KOPT-K1 (cell line): Measurements from ENCODE around the gene TRRAP.

Experiments used
- H3K27ac ChIP-seq: fragments of 200-600 bp; sonication (generic); 2 replicates; pipeline ENCODE4 v1.5.1; 2016; ENCODE audit warnings: antibody characterized with exemption, mild to moderate bottlenecking, low read depth, low read length; ENCODE audit not compliant: poor library complexity, severe bottlenecking
- H3K36me3 ChIP-seq: fragments of 200-600 bp; sonication (generic); 2 replicates; pipeline ENCODE4 v1.5.1; 2017; ENCODE audit warnings: antibody characterized with exemption, mild to moderate bottlenecking, low read length, moderate library complexity; ENCODE audit not compliant: insufficient read depth
- H3K9me3 ChIP-seq: fragments of 200-600 bp; sonication (generic); 2 replicates; pipeline ENCODE4 v1.5.1; 2017; ENCODE audit warnings: antibody characterized with exemption, low read length, mild to moderate bottlenecking; ENCODE audit not compliant: insufficient read depth, poor library complexity, severe bottlenecking

Gene TRRAP

GRCh38 chr7:99004216-99004615, 125.9 kb downstream of the TRRAP start:
- H3K9me3 ChIP-seq = no peaks in the 10 kb centered on the region
- H3K36me3 ChIP-seq = peaks cover 99% of the 10 kb centered on the region
- H3K27ac ChIP-seq = no peak overlapping the region

GRCh38 chr7:99004781-99005500, 126.6 kb downstream of the TRRAP start:
- peaks cover 99% of the 10 kb centered on the region for H3K36me3 ChIP-seq
- no peak overlapping the region for H3K27ac ChIP-seq
- H3K9me3 ChIP-seq = no peaks in the 10 kb centered on the region

DNA sequence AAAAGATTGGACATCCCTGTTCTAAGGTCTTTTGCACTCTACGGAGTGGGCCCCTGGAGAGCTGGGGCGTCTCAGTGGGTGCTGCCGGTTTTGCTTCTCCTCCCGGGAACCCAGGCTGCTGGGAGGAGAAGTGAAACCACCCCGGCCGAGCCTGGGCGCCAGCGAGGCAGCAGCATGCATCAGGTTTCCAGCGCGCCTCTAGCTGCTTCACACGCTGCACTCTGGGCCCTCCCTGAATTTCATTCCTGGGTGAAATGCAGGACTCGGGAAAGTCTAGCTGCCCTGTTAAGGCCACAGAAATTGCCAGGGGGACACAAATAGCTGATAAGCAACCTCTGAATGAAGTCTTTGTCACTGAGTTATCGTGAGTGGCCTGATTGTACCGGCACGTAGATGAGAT, 127.4 kb downstream of the TRRAP start:
- Histone ChIP-seq H3K36me3 (peaks cover 99% of the 10 kb centered on the region), H3K9me3 (no peaks in the 10 kb centered on the region), H3K27ac (no peak overlapping the region)

DNA sequence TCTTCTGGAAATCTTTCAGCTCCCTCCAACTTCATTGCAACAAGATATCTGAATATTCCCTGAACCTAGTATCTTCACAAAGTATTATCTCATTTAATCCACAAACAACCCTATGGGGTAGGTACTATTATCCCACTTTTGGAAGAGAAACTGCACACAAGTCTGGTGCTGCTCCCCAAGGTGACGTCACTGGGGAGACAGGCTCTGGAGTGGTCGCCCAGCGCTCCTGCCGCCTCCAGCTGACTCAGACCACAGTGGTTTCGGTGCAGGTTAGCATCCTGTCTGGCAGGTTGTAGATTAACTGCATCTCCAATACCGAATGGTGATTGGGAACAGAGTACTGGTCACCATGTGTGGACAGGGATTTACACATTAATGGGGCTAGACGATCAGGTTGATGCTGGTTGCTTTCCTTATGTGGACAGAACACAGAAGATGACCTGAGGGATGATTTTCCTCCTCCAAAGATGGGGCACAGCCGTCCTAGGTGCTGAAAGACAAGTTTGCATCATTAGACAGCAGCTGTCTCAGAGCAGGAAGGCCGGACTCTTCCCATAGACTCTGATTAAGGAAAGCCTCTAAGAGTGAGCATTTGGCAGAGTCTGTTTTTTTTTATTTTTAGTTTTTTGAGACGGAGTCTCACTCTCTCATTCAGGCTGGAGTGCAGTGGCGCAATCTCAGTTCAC, 128.6 kb downstream of the TRRAP start:
- Histone ChIP-seq H3K9me3 (no peaks in the 10 kb centered on the region), H3K36me3 (peaks cover 99% of the 10 kb centered on the region), H3K27ac (no peak overlapping the region)

GRCh38 chr7:99008181-99008631, 129.9 kb downstream of the TRRAP start:
- H3K36me3 ChIP-seq = peaks cover 100% of the 10 kb centered on the region
- no peak overlapping the region for H3K27ac ChIP-seq
- H3K9me3 ChIP-seq = no peaks in the 10 kb centered on the region

DNA sequence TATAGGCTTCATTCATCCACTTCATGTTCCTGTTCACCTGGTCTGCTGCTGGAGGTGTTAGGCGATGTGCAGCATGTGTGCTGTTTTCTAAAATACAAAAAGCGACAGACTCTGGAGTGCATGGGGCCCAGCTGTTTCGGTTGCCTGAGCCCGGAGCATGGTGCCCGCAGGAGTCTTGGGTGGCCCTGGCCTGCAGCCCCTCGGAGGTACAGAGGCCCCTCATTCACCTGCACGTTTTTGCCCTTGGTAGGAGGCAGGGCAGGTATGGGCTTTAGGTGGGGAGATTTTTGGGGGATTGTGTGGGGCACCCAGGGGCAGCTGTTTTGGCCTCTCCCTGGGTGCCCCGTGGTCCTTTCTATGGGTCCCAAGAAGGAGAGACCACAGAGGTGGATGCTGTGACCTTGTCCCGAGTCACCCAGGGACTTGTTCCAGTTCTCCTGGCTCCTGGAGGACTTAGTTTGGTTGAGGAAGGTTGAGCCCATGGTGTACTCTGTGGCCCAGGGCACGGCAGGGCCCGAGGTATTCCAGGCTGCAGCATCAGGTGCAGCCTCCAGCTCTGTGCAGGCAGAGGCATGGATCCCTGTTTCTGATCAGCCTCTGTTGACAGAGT, 130.7 kb downstream of the TRRAP start:
- no peaks in the 10 kb centered on the region for H3K9me3 ChIP-seq
- H3K27ac ChIP-seq = no peak overlapping the region
- H3K36me3 ChIP-seq = peaks cover 100% of the 10 kb centered on the region

GRCh38 chr7:99010281-99010680, 131.9 kb downstream of the TRRAP start:
- Histone ChIP-seq H3K36me3 (peaks cover 100% of the 10 kb centered on the region), H3K9me3 (no peaks in the 10 kb centered on the region)

GRCh38 chr7:99011341-99011705, 133.0 kb downstream of the TRRAP start:
- Histone ChIP-seq H3K9me3 (no peaks in the 10 kb centered on the region), H3K27ac (no peak overlapping the region), H3K36me3 (peaks cover 100% of the 10 kb centered on the region)

More at GRCh38 chr7:99010281-99010680, 131.9 kb downstream of the TRRAP start:
- H3K27ac ChIP-seq = no peak overlapping the region

- H3K36me3 ChIP-seq = peaks cover 100% of the 10 kb centered on the region
- no peaks in the 10 kb centered on the region for H3K9me3 ChIP-seq
- H3K27ac ChIP-seq = no peak overlapping the region
These were observed 133.5 kb downstream of the TRRAP start for GRCh38 chr7:99011706-99012404.

DNA sequence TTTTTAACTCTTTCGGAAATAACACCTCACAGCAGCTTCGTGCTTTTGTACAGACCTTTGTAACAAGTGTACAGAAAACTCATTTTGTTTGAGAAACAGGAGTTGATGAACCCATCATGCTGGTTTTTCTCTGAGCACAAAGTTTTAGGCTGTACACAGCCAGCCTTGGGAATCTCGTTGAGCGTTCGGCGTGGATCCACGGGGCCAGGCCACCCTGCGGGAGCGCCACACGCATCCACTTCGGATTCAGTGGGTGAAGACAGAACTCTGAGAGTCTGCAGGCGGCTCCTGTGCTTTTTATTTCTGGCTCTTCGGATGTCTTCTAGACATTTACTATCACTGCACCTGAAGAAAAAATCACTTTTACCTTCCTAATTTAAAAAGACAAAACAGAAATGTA, 134.4 kb downstream of the TRRAP start:
- H3K9me3 ChIP-seq = no peaks in the 10 kb centered on the region
- H3K36me3 ChIP-seq = peaks cover 99% of the 10 kb centered on the region
- no peak overlapping the region for H3K27ac ChIP-seq

DNA sequence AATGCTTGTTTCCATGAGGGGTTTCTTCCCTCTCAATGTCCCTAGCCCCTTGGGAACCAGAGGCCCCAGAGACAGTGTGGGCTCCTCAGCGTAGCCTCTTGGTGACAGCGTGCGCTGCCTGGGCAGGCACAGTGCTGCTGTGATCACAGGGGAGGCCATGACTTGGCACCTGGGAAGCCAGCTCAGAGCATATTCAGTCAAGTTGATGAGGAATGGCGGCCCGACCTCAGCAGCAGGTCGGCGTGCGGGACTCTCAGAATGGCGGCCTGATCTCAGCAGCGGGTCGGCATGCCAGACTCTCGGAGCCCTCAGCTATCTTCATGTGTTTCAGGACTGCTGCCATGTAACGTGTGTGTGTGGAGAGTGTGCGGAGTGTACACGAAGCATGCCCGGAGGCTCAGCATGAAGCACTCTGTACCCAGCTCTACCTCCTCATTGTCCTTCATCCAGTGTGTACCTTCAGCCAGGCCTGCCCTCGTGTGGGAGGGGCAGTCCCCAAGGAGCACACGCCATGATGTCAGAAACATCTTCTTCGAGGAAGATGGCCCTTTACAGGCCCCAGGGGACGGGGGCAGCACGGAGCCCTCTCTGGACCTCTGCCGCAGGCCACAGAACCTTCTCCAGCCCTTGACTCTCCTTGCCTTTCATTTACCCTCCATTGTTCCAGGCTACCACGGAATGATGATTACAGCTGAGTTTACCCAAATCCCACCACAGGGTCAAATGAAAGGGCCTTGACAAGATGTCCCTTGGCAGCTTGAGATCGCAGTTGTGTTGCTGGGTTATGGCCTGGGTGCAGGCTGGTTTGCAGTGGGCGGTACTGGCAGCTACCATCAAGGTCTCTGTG, 135.2 kb downstream of the TRRAP start:
- peaks cover 94% of the 10 kb centered on the region for H3K36me3 ChIP-seq
- H3K27ac ChIP-seq = no peak overlapping the region
- H3K9me3 ChIP-seq = no peaks in the 10 kb centered on the region

- Histone ChIP-seq H3K27ac (no peak overlapping the region), H3K36me3 (peaks cover 94% of the 10 kb centered on the region), H3K9me3 (no peaks in the 10 kb centered on the region)
These were observed 136.0 kb downstream of the TRRAP start for GRCh38 chr7:99014113-99014985.

GRCh38 chr7:99016196-99016595, 137.9 kb downstream of the TRRAP start:
- Histone ChIP-seq H3K27ac (no peak overlapping the region), H3K9me3 (no peaks in the 10 kb centered on the region), H3K36me3 (peaks cover 94% of the 10 kb centered on the region)
